A549 treated with RU486 at 1 μM for 4 hours (cell line): ENCODE results near the gene SMG7. TPM values are rescaled to one million over a fixed set of nuclear protein-coding genes. Genes with fewer than 3 reads are reported as not detected.

Source experiments
- total RNA-seq: library from RNA; stranded (reverse); fragments of 200-300 nt; extraction: Qiagen RNA extraction; gene quantifications from 5 replicates; pipeline ENCODE4 v1.2.3, GENCODE V29; 2022; ENCODE audit warnings: low read depth

Gene SMG7
- total RNA-seq, result 33.1 to 42.8 TPM (median 42.1 TPM) in 5 replicates

GRCh38 chr1:183472488-183473216, at the start of gene SMG7:
SMG7 (plus strand) TSS chr1:183472499; CDS start chr1:183472621, 122 bp downstream.

GRCh38 chr1:183590244-183591191, 118.2 kb downstream of the SMG7 start, which contains the start of gene NCF2:
NCF2 (minus strand) TSS chr1:183590459; CDS start chr1:183590329, 130 bp downstream.

Other genes starting within 250 kb of the SMG7 start
- 0.54 to 1.0 TPM (median 0.71 TPM) in 5 replicates for gene NMNAT2, start 54.1 kb upstream of the SMG7 start, total RNA-seq
- gene NCF2, start 118.0 kb downstream of the SMG7 start, total RNA-seq, result 2.3 to 3.4 TPM (median 2.8 TPM) in 5 replicates
- 107 to 197 TPM (median 172 TPM) in 5 replicates for gene ARPC5, start 163.3 kb downstream of the SMG7 start, total RNA-seq
- not detected in 5 replicates for gene APOBEC4, start 180.8 kb downstream of the SMG7 start, total RNA-seq